H1 (cell line): ENCODE data around the gene CEP85. TPM values are rescaled to one million over a fixed set of nuclear protein-coding genes. Genes with fewer than 3 reads are reported as not detected.

Experiments
- CBX8 ChIP-seq: fragments of 300-800, 300-1000 bp; sonication (generic); IDR thresholded peaks from 2 replicates; pipeline ENCODE4 v1.7.1; 2016; ENCODE audit warnings: low read depth, low read length, borderline replicate concordance
- CHD2 ChIP-seq: IDR thresholded peaks from 2 replicates; pipeline ENCODE4 v1.6.1; 2012; ENCODE audit warnings: low read length, improper control_type of control experiment
- FOSL1 ChIP-seq: IDR thresholded peaks from 2 replicates; pipeline ENCODE4 v1.6.1; 2011; ENCODE audit warnings: mild to moderate bottlenecking, low read depth, low read length, moderate library complexity; ENCODE audit not compliant: insufficient read depth
- HDAC2 ChIP-seq, 2 experiments: fragments of 300-600 bp in 1 of 2; sonication (generic) in 1 of 2; IDR thresholded peaks; 2 replicates each; pipeline ENCODE4 v1.6.1; 2011 to 2012; ENCODE audit warnings: low read depth in 2 of 2, low read length in 2 of 2, mild to moderate bottlenecking in 2 of 2, moderate library complexity in 2 of 2, borderline replicate concordance in 1 of 2, inconsistent platforms in 1 of 2
- SIRT6 ChIP-seq: IDR thresholded peaks from one replicate; pipeline ENCODE4 v1.7.1; 2012; ENCODE audit warnings: low read length, inconsistent platforms
- TBP ChIP-seq: IDR thresholded peaks from 2 replicates; pipeline ENCODE4 v1.6.1; 2011; ENCODE audit warnings: low read depth, low read length, improper control_type of control experiment
- polyA plus RNA-seq, 7 experiments: library from polyadenylated mRNA; depleted of rRNA in 3 of 7; stranded (reverse) in 5 of 7; unstranded in 2 of 7; fragments of >200 nt in 5 of 7; fragments of 200-250 nt in 2 of 7; gene quantifications; 1 replicate in 5 of 7; 2 replicates in 1 of 7; 4 replicates in 1 of 7; pipeline versions ENCODE4 v1.2.1 to v1.2.3, GENCODE V29; 2011 to 2013; ENCODE audit warnings: missing spikeins in 2 of 7, mixed read lengths in 2 of 7
- total RNA-seq: library from RNA; stranded (reverse); fragmentation: NEBNext Ultra II Directional; extraction: Animal tissue kit (Norgen Biotek cat#: 25700); gene quantifications from 2 replicates; pipeline ENCODE4 v1.2.1, GENCODE V29; 2021
- TF ChIP-seq, protein P1 (sequence below): IDR thresholded peaks from 2 replicates; pipeline ENCODE4 v1.6.1; 2011; ENCODE audit warnings: low read length, improper control_type of control experiment

Gene CEP85
- total and polyA plus RNA-seq, 2 of the 8 experiments (the other 6 are each of a cell fraction or from before 2014, with no cell fraction given), result 40.4 to 43.7 TPM

DNA sequence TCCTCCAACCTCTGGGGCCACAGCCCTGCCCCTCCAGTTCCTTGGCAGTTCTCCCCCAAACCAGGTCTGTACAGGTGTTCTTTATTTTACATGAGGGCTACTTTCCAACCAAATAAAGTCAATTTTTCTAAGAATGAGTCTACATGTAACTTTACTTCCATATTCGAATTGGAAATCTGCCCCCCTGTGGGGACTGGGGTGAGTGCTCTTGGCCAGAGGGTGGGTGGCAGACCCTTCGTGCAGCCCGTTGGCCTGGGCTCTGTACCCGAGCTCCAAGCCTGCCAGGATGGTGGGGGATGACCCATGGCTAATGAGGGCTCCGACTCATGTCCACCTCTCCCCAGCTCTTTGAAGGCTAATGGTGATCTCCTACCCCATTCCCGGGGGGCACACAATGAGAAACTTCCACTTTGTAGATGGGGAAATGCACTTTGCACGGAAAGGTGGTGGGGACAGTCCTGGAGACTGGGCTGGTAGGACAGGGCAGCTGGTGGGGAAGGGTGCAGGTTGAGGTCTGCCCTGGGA lies 44.2 kb upstream of the CEP85 start (continued):
- TF ChIP-seq, protein P1, sequence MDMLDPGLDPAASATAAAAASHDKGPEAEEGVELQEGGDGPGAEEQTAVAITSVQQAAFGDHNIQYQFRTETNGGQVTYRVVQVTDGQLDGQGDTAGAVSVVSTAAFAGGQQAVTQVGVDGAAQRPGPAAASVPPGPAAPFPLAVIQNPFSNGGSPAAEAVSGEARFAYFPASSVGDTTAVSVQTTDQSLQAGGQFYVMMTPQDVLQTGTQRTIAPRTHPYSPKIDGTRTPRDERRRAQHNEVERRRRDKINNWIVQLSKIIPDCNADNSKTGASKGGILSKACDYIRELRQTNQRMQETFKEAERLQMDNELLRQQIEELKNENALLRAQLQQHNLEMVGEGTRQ, result no peak
- TF ChIP-seq CBX8 (no peak), TBP (no peak), SIRT6 (no peak), CHD2 (no peak), HDAC2 (IDR thresholded peaks at IDR 0.05; ENCODE audit: borderline replicate concordance in 1 of 2, low read depth in 2 of 2, low read length in 2 of 2) (no peak), FOSL1 (no peak)
